ENCODE data around the gene SRP68. TPM values are rescaled to one million over a fixed set of nuclear protein-coding genes. Genes with fewer than 3 reads are reported as not detected.

The SRP68 gene
- total and polyA plus RNA-seq, 2 of the 4 experiments (the other 2 are of a cell fraction): 47.1 to 82.6 TPM

DNA sequence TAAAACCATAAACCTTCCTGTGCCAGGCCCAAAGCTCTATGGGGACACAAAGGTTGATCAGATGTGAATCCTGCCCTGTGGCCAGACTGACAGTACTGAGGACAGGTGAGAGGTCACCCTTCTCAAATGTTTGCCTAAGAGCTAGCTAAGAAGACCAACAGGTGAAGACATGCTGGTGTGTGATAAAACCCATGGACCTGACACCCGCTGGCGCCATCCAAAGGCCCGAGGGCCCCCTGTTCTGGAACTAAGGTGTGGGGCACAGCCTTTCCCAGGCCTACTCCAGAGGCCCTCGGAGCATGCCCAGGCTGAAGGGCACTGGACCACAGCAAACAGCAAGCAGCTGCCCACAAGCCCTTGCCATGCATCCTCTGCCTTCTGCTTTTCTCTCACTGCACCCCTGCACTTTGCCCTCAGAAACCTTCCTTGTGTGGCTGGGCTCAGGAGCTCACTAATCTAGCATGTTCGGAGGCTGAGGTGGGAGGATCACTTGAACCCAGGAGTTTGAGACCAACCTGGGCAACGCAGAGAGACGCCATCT lies 76.9 kb downstream of the SRP68 start (continued):
- TF ChIP-seq ELK1 (IDR thresholded peaks at IDR 0.05; ENCODE audit: borderline replicate concordance, low read depth, low read length) (no peak), POLR2A (IDR thresholded peaks at IDR 0.05; ENCODE audit: low read depth, low read length) (no peak), SMC3 (IDR thresholded peaks at IDR 0.05; ENCODE audit: low read depth, low read length) (no peak), RAD21 (IDR thresholded peaks at IDR 0.05; ENCODE audit: low read length) (no peak)

DNA sequence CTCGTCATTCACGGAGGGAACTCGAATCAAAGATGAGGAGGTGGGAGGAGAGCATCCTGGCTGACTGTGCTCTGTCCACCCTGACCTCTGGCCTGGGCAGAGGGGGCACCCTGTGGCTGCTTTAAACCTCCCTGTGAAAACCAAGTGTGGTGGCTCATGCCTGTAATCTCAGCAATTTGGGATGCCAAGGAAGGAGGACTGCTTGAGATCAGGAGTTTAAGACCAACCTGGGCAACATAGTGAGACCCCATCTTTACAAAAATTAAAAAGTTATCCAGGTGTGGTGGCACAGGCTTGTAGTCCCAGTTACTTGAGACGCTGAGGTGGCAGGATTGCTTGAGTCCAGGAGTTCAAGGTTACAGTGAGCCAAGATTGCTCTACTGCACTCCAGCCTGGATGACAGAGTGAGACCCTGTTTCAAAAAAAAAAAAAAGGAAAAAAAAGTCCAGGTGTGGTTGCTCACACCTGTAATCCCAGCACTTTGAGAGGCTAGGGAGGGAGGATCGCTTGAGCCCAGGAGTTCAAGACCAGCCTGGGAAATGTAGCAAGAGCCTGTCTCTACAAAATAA lies 77.4 kb downstream of the SRP68 start:
- Histone ChIP-seq H2AK9ac (replicated peaks; ENCODE audit: low read depth, low read length, poor library complexity) (no peak overlapping the region), H3K27me3 (ENCODE audit: control insufficient read depth, insufficient read depth, low read length) (no peaks in the 10 kb centered on the region), H3K56ac (ENCODE audit: extremely low read depth, insufficient read depth, low read length) (no peak overlapping the region), H3K9me3 (ENCODE audit: control insufficient read depth, insufficient read depth, low read length) (no peaks in the 10 kb centered on the region), H2BK20ac (ENCODE audit: low read depth, low read length) (no peak overlapping the region), H3K36me3 (ENCODE audit: control insufficient read depth, insufficient read depth, low read length) (peaks cover 15% of the 10 kb centered on the region; the same call in 1 of the 2 replicates), H3K9me1 (ENCODE audit: insufficient read depth, low read length) (peaks cover 7% of the 10 kb centered on the region; the same call in 1 of the 2 replicates), H4K91ac (ENCODE audit: insufficient read depth, low read depth, low read length) (no peak overlapping the region), H2BK15ac (ENCODE audit: low read depth, low read length) (no peak overlapping the region), H3K18ac (ENCODE audit: low read depth, low read length) (no peak overlapping the region), H3K23ac (ENCODE audit: low read depth, low read length) (no peak overlapping the region), H3K14ac (replicated peaks; ENCODE audit: low read depth, low read length) (no peak overlapping the region), H3K4me3 (ENCODE audit: insufficient read depth, low read depth, low read length) (no peak overlapping the region), H4K8ac (ENCODE audit: low read depth in 2 of 2, low read length in 2 of 2) (no peak overlapping the region), H4K5ac (ENCODE audit: low read depth, low read length) (no peak overlapping the region), H3K79me1 (ENCODE audit: low read depth in 1 of 2, low read length in 2 of 2) (0 out of 4 replicates have a peak, but pooled peaks cover 0 to 7% of the 10 kb centered on the region in 2 experiments), H3K4me1 (ENCODE audit: control insufficient read depth, insufficient read depth, low read length) (peaks cover 7% of the 10 kb centered on the region), H3K4ac (ENCODE audit: low read depth, low read length) (no peak overlapping the region), H2BK5ac (ENCODE audit: low read depth, low read length, poor library complexity, severe bottlenecking) (no peak overlapping the region), H2AFZ (replicated peaks; ENCODE audit: low read length, poor library complexity) (no peak overlapping the region), H2AK5ac (ENCODE audit: low read depth, low read length) (no peak overlapping the region), H2BK120ac (ENCODE audit: low read depth, low read length) (no peak overlapping the region), H4K20me1 (ENCODE audit: insufficient read depth, low read length) (no peaks in the 10 kb centered on the region), H3K27ac (ENCODE audit: insufficient read depth, low read length) (no peak overlapping the region), H3K4me2 (ENCODE audit: low read depth, low read length) (no peak overlapping the region), H3K9ac (ENCODE audit: low read depth, low read length) (no peak overlapping the region)
- in situ Hi-C loops (cut with MboI; ENCODE audit: low sequenced_read_pairs): no loop called here
- ChIA-PET POLR2A (ENCODE audit: unreplicated experiment) (no interaction called here), CTCF (no interaction called here)
- dilution Hi-C loops (cut with HindIII; ENCODE audit: low sequenced_read_pairs, unreplicated experiment): no loop called here
- no TSS peak for BruUV-seq (replicated peaks)
- 100% methylated on average over 1 of the region's 5 CpGs; no CpG with 5 or more reads in 1 of the 2 experiments for WGBS, 2 experiments (ENCODE audit: extremely low coverage in 2 of 2, insufficient read length in 1 of 2)
- TF ChIP-seq RFX5 (IDR thresholded peaks at IDR 0.05; ENCODE audit: low read depth, low read length) (no peak), FOS (IDR thresholded peaks at IDR 0.05; ENCODE audit: low read depth, low read length) (no peak), ELK1 (IDR thresholded peaks at IDR 0.05; ENCODE audit: borderline replicate concordance, low read depth, low read length) (no peak), MAZ (IDR thresholded peaks at IDR 0.05; ENCODE audit: borderline replicate concordance, low read depth, low read length) (no peak), SMC3 (IDR thresholded peaks at IDR 0.05; ENCODE audit: low read depth, low read length) (no peak), CEBPB (IDR thresholded peaks at IDR 0.05; ENCODE audit: low read depth, low read length) (no peak), MAFK (IDR thresholded peaks at IDR 0.05; ENCODE audit: low read depth, low read length) (no peak), CHD1 (IDR thresholded peaks at IDR 0.05; ENCODE audit: low read depth, low read length) (no peak)
- TF ChIP-seq, protein P1, sequence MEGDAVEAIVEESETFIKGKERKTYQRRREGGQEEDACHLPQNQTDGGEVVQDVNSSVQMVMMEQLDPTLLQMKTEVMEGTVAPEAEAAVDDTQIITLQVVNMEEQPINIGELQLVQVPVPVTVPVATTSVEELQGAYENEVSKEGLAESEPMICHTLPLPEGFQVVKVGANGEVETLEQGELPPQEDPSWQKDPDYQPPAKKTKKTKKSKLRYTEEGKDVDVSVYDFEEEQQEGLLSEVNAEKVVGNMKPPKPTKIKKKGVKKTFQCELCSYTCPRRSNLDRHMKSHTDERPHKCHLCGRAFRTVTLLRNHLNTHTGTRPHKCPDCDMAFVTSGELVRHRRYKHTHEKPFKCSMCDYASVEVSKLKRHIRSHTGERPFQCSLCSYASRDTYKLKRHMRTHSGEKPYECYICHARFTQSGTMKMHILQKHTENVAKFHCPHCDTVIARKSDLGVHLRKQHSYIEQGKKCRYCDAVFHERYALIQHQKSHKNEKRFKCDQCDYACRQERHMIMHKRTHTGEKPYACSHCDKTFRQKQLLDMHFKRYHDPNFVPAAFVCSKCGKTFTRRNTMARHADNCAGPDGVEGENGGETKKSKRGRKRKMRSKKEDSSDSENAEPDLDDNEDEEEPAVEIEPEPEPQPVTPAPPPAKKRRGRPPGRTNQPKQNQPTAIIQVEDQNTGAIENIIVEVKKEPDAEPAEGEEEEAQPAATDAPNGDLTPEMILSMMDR (conservative IDR thresholded peaks at IDR 0.05; ENCODE audit: low read depth, low read length): no peak
- ATAC-seq (ENCODE audit: low read depth) (no peak), DNase-seq (no peak)
- intact Hi-C loops (cut with micrococcal nuclease): no loop called here

All from IMR-90 (cell line).